HG03066 (cell line): ENCODE measurements around the gene LPP.

Experiments
- ATAC-seq: cut with Tn5 transposase; IDR thresholded peaks from one replicate; pipeline ENCODE4 v1.9.1; 2021; ENCODE audit warnings: low read depth; ENCODE audit not compliant: unreplicated experiment

LPP gene

GRCh38 chr3:188906236-188906635 lies 752.3 kb downstream of the LPP start:
- no peak for ATAC-seq

DNA sequence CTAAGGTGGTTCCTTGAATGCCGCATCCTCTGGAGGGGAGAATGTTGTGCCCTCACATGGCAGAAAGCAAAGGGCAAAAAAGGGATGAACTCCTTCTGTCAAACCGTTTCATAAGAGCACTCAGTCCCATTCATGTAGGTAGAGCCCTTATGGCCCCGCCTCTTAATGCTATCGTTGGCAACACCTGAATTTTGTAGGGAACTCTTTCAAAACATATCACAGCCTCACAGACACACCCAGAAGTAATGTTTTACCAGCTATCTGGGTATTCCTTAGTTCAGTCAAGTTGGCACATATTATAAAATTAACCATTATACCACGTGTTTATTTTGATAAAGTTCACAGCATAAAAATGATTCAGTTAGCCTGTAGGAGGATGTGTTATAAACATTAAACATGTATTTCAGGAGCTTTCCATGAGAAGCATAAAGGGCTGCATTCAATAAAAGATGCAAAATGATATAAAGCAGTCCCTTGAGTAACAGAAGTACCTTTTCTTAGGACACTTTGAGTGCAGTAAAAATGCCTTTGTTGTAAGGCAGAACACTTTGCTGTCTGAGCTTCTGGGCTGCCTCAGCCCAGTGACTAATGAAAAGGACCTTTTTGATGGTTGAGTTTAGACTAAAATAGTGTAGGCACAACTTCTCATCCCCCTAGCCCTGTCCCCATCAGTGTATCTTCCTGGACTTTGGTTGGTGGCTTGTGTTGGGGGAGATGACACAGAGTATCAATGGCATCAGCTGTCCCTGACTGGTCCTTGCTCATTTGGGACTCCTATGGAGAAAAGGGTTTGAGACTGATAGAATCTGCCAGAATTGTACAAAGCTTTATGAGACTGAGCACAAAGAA lies 754.3 kb downstream of the LPP start:
- no peak for ATAC-seq

DNA sequence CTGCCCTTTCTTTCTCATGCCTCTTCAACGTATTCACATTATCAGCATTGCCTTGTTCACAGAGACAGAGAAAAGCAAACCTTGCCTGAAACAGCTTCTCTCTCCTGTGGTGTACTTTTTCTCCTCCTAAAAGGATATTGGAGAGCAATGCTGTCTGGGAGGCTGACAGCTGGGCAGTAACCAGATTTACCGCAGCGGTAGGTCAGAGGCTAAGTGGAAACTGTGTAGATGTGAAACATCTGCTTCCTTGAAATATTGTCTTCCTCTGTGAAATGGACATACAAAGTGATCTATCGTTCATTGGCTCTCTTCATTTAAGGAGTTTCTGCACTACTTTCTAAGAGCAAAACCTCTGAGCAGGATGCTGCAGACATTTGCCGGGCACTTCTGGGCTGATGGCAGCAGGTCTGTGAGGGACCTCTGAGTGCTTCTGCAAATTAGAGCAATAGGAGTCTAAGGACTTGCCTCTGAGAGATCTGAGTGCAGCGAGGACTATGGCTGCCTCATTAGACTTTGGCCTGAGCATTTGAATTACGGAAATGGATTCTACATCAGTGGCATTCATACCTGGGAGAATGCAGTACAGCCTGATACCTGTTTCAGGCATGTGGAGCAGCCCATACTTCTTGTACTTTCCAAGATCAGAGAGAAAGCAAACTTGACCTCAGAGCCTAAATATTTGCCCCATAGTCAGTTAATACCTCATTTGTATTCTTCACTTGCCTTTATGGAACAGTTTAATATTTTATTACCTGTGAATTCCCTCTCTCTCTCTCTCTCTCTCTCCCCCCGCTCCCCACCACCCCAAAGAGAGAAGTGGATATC lies 757.3 kb downstream of the LPP start:
- no peak for ATAC-seq

- no peak for ATAC-seq
These were observed 759.1 kb downstream of the LPP start for GRCh38 chr3:188913084-188913483.

- ATAC-seq: no peak
These were observed 760.6 kb downstream of the LPP start for GRCh38 chr3:188914552-188914951.

GRCh38 chr3:188915127-188915526 lies 761.2 kb downstream of the LPP start:
- ATAC-seq: no peak

- peak; percentile 53 for ATAC-seq
These were observed 763.0 kb downstream of the LPP start for GRCh38 chr3:188916934-188917401.

GRCh38 chr3:188918093-188918492 lies 764.1 kb downstream of the LPP start:
- no peak for ATAC-seq

GRCh38 chr3:188923671-188924070 lies 769.7 kb downstream of the LPP start:
- ATAC-seq: no peak

GRCh38 chr3:188925376-188925775 lies 771.4 kb downstream of the LPP start:
- ATAC-seq: no peak

DNA sequence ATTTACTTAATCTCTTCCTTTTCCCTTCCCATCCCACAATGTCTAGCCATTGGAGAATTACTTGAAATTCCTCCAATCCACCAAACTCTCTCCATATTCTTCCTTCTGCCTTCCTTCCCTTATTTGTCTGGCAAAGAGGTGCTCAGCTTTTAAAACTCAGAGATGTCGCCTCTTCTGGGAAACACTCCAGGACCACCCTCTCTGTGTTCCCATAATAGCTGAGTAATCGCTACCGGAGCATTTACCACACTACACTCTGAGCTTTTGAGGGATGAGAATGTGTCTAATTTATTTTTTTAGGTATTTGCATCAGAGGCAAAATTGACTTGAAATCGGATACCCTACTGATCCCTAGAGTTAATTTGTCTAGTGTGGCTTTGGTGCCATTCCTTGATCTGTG lies 772.2 kb downstream of the LPP start:
- no peak for ATAC-seq

GRCh38 chr3:188926741-188927511 lies 773.0 kb downstream of the LPP start:
- ATAC-seq: no peak

GRCh38 chr3:188927971-188928370 lies 774.0 kb downstream of the LPP start:
- ATAC-seq: no peak

DNA sequence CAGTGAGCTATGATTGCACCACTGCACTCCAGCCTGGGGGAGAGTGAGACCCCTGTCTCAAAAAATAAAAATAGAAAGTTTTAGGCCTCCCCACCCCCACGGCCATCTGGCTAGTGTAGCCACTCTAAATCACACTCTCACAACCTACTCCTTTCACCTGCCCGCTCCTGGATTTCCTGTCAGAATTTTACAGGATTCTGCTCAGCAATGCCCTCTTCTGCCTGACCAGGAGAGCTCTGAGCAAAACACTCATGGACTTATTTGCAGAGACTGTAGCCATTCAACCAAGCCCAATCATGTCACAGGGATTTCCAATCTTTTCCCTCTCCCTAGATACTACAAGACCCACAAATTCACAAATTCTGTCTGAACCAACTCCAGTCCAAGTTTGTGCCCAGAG lies 775.2 kb downstream of the LPP start:
- no peak for ATAC-seq

- no peak for ATAC-seq
These were observed 777.1 kb downstream of the LPP start for GRCh38 chr3:188931036-188931435.

DNA sequence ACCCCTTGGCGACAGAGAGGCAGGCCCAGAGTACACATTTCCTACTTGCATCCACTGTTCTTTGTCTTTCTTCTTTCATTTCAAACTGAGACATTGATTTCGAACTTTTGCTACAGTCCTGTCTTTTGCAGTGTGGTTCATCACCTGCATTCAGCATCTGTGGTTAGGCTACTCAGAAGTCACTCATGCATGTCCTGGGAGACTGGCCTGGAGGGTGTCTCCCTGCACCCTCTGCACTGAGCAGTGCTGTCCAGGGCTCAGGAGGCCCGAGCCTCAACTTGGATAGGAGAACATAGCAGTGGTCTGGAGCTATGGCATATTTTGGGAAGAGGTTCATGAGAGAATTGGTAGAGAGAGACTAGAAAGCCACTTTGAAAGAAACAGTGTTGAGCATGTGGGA lies 777.6 kb downstream of the LPP start:
- ATAC-seq: no peak

DNA sequence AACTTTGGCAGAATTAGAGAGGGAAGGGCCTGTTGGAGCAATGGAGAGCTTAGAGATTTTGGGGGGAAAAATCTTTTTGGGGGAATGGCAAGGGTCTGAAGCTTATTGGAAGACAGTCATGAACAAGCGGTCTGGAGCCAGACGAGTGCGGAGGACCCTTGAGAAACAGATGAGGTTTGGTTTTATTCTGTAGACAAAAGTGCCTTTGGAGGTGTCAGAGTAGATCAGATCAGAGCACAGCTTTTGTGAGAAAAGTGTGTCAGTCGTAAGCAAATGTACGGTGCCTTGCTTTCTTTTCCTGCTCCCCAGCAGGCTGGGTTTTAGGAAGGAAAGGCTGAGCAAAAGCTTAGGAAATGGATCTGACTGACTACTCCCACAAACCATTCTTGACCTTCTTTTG lies 781.0 kb downstream of the LPP start:
- ATAC-seq: no peak

- ATAC-seq: no peak
These were observed 782.7 kb downstream of the LPP start for GRCh38 chr3:188936597-188937107.

DNA sequence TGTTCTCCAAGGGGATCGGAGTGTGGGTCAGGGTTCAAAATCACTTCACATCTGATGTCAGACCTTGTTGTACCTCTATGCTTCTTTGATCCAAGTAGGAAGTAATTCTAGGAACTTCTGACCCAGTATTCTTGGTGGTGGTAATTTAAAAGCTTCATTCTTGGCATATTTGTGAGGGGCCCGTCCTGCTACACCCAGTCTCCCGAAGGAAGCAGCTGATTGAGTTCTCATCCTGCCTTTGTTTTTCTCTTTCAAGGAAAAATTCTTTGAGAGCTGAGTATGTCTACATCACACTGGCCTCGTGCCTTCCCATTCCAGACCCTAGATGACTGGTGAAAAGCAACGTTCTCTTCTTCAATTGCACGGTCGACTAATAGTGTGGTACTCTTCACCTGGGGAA lies 783.4 kb downstream of the LPP start:
- ATAC-seq: no peak

- no peak for ATAC-seq
These were observed 785.0 kb downstream of the LPP start for GRCh38 chr3:188938999-188939398.
